ENCODE measurements around the gene VAX1. TPM values are rescaled to one million over a fixed set of nuclear protein-coding genes. Genes with fewer than 3 reads are reported as not detected.

VAX1 gene
- total and polyA plus RNA-seq, 9 of the 15 experiments (the other 6 are each of a cell fraction or from before 2014, with no cell fraction given) = not detected

DNA sequence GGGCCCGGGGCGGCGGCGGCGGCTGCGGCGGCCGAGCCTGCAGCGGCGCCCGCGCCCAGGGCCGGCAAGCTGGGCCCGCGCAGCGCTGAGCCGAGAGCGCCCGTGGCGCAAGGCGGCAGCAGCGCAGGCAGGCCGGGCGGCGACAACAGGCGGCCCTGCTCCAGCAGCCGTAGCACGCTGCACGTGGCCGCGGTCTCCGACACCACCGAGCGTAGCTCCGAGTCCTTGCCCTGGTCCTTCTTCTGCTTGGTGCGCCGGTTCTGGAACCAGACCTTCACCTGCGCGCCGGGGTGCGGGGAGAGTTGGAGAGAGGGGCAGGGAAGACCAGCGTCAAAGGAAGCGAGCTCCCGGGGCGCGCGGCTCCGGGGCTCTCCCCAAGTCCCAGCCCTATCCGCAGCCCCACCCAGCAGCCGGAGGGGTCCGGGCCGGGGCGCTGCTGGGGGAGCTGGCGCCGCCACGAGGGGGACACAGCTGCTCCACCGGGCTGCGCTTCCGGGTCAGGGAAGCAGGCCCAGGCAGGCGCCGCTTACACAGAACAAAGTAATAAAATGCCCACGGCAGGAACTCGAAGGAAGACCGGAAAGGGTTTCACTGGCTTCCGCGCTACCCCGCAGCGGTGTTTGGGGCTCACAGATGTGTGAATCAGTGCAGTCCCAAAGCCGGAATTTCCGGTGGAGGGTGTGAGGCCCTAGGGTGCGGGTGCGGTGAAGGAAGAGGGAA, 3.6 kb downstream of the VAX1 start:
- H2AFZ ChIP-seq (ENCODE audit: low read depth, low read length) = no peak overlapping the region
- no peak for FAIRE-seq
- H3K9ac ChIP-seq (ENCODE audit: insufficient read depth in 1 of 2, low read depth in 2 of 2, low read length in 2 of 2) = no peak overlapping the region

More for the DNA sequence above, 3.6 kb downstream of the VAX1 start:
- H3K36me3 ChIP-seq (ENCODE audit: control insufficient read depth, insufficient read depth, low read length) = no peaks in the 10 kb centered on the region
- TF ChIP-seq MAFK (IDR thresholded peaks at IDR 0.05; ENCODE audit: low read length) (no peak), MYNN (IDR thresholded peaks at IDR 0.05) (no peak), MYNN (CRISPR knock-in tag; IDR thresholded peaks at IDR 0.05) (no peak), DNMT1 (IDR thresholded peaks at IDR 0.05) (no peak), ZNF551 (CRISPR knock-in tag; IDR thresholded peaks at IDR 0.05) (no peak), ZNF57 (CRISPR knock-in tag; IDR thresholded peaks at IDR 0.05) (no peak), ETV5 (CRISPR knock-in tag; IDR thresholded peaks at IDR 0.05; ENCODE audit: low read depth) (no peak), KAT8 (IDR thresholded peaks at IDR 0.05; ENCODE audit: low read depth) (no peak), E2F3 (CRISPR knock-in tag; IDR thresholded peaks at IDR 0.05) (no peak), HNRNPL (IDR thresholded peaks at IDR 0.05; ENCODE audit: low read depth, low read length) (no peak), ZNF384 (IDR thresholded peaks at IDR 0.05; ENCODE audit: low read depth, low read length) (no peak), BCOR (IDR thresholded peaks at IDR 0.05) (no peak), NFRKB (IDR thresholded peaks at IDR 0.05; ENCODE audit: low read depth) (no peak), JUNB (CRISPR knock-in tag; conservative IDR thresholded peaks at IDR 0.05) (no peak)
- TF ChIP-seq, protein P1, sequence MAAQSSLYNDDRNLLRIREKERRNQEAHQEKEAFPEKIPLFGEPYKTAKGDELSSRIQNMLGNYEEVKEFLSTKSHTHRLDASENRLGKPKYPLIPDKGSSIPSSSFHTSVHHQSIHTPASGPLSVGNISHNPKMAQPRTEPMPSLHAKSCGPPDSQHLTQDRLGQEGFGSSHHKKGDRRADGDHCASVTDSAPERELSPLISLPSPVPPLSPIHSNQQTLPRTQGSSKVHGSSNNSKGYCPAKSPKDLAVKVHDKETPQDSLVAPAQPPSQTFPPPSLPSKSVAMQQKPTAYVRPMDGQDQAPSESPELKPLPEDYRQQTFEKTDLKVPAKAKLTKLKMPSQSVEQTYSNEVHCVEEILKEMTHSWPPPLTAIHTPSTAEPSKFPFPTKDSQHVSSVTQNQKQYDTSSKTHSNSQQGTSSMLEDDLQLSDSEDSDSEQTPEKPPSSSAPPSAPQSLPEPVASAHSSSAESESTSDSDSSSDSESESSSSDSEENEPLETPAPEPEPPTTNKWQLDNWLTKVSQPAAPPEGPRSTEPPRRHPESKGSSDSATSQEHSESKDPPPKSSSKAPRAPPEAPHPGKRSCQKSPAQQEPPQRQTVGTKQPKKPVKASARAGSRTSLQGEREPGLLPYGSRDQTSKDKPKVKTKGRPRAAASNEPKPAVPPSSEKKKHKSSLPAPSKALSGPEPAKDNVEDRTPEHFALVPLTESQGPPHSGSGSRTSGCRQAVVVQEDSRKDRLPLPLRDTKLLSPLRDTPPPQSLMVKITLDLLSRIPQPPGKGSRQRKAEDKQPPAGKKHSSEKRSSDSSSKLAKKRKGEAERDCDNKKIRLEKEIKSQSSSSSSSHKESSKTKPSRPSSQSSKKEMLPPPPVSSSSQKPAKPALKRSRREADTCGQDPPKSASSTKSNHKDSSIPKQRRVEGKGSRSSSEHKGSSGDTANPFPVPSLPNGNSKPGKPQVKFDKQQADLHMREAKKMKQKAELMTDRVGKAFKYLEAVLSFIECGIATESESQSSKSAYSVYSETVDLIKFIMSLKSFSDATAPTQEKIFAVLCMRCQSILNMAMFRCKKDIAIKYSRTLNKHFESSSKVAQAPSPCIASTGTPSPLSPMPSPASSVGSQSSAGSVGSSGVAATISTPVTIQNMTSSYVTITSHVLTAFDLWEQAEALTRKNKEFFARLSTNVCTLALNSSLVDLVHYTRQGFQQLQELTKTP (IDR thresholded peaks at IDR 0.05; ENCODE audit: low read depth in 1 of 2, partially characterized antibody in 2 of 2) = no peak
- TF ChIP-seq, protein P2, sequence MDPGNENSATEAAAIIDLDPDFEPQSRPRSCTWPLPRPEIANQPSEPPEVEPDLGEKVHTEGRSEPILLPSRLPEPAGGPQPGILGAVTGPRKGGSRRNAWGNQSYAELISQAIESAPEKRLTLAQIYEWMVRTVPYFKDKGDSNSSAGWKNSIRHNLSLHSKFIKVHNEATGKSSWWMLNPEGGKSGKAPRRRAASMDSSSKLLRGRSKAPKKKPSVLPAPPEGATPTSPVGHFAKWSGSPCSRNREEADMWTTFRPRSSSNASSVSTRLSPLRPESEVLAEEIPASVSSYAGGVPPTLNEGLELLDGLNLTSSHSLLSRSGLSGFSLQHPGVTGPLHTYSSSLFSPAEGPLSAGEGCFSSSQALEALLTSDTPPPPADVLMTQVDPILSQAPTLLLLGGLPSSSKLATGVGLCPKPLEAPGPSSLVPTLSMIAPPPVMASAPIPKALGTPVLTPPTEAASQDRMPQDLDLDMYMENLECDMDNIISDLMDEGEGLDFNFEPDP (CRISPR knock-in tag; IDR thresholded peaks at IDR 0.05) = no peak
- TF ChIP-seq, protein P3, sequence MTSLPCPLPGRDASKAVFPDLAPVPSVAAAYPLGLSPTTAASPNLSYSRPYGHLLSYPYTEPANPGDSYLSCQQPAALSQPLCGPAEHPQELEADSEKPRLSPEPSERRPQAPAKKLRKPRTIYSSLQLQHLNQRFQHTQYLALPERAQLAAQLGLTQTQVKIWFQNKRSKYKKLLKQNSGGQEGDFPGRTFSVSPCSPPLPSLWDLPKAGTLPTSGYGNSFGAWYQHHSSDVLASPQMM (CRISPR knock-in tag; IDR thresholded peaks at IDR 0.05) = no peak
- DNase-seq (ENCODE audit: extremely low read depth in 1 of 4, low spot score in 3 of 4) = no peak
- no peak overlapping the region for H3K4me3 ChIP-seq
- H3K9me3 ChIP-seq (replicated peaks; ENCODE audit: control insufficient read depth, insufficient read depth, low read depth, low read length) = no peaks in the 10 kb centered on the region
- in situ Hi-C loops (cut with MboI) (no loop called here), intact Hi-C loops (cut with micrococcal nuclease) (no loop called here)
- H3K27ac ChIP-seq (ENCODE audit: extremely low read depth, low read depth, low read length) = no peak overlapping the region
- WGBS (ENCODE audit: insufficient coverage, low coverage, missing lambda C conversion rate) = 18% methylated on average over 20 of the region's 72 CpGs
- peaks cover 24 to 84% of the 10 kb centered on the region in 2 experiments for H3K27me3 ChIP-seq (ENCODE audit: control insufficient read depth in 2 of 2, insufficient read depth in 2 of 2, low read length in 2 of 2)
- H4K20me1 ChIP-seq (replicated peaks; ENCODE audit: control insufficient read depth, insufficient read depth, low read length) = no peaks in the 10 kb centered on the region
- no peaks in the 10 kb centered on the region for H3K79me2 ChIP-seq (ENCODE audit: control insufficient read depth, insufficient read depth, low read length)
- ChIA-PET POLR2A (interaction anchor here (0.6 kb wide), 1 partner anchor 25 kb away, joined by 3 read pairs; no protein-coding TSS in a partner anchor), CTCF (ENCODE audit: low intra/inter-chr PET ratio) (no interaction called here)
- H3K4me1 ChIP-seq (replicated peaks in 1 of 2; ENCODE audit: control insufficient read depth in 2 of 2, insufficient read depth in 2 of 2, low read length in 2 of 2) = peaks cover 0 to 23% of the 10 kb centered on the region in 2 experiments; a peak in 2 of 5 replicates
- no peaks in the 10 kb centered on the region for H3K9me1 ChIP-seq (ENCODE audit: control insufficient read depth, insufficient read depth, low read length)
- no peak overlapping the region for H3K4me2 ChIP-seq (ENCODE audit: insufficient read depth, low read length)
- BruUV-seq (replicated peaks) = no TSS peak
- ATAC-seq = no peak

Data from K562 (cell line).